ENCODE results near the gene ZSWIM1.
"Not testable (repeated sequence)": the region's sequence is repeated elsewhere in the genome, so short reads cannot be mapped to it uniquely, and the experiment has no call there.

Gene ZSWIM1

GRCh38 chr20:45926731-45927070 is 45.7 kb downstream of the ZSWIM1 start:
- DNase-seq (ENCODE audit: low spot score) (no peak), ATAC-seq (ENCODE audit: low read depth) (peak; percentile 7; the same call in 2 of the 3 replicates)
- H3K27ac ChIP-seq (ENCODE audit: poor library complexity, severe bottlenecking) = no peak overlapping the region
- H3K4me3 ChIP-seq (ENCODE audit: severe bottlenecking) = no peak overlapping the region
- TF ChIP-seq, protein P1, sequence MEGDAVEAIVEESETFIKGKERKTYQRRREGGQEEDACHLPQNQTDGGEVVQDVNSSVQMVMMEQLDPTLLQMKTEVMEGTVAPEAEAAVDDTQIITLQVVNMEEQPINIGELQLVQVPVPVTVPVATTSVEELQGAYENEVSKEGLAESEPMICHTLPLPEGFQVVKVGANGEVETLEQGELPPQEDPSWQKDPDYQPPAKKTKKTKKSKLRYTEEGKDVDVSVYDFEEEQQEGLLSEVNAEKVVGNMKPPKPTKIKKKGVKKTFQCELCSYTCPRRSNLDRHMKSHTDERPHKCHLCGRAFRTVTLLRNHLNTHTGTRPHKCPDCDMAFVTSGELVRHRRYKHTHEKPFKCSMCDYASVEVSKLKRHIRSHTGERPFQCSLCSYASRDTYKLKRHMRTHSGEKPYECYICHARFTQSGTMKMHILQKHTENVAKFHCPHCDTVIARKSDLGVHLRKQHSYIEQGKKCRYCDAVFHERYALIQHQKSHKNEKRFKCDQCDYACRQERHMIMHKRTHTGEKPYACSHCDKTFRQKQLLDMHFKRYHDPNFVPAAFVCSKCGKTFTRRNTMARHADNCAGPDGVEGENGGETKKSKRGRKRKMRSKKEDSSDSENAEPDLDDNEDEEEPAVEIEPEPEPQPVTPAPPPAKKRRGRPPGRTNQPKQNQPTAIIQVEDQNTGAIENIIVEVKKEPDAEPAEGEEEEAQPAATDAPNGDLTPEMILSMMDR (IDR thresholded peaks at IDR 0.05; ENCODE audit: poor library complexity, severe bottlenecking) = no peak
- H3K4me1 ChIP-seq (ENCODE audit: insufficient read depth, poor library complexity, severe bottlenecking) = no peaks in the 10 kb centered on the region
- no peaks in the 10 kb centered on the region for H3K9me3 ChIP-seq (ENCODE audit: severe bottlenecking)
- no peaks in the 10 kb centered on the region for H3K36me3 ChIP-seq (ENCODE audit: low read depth)
- no peaks in the 10 kb centered on the region for H3K27me3 ChIP-seq (ENCODE audit: insufficient read depth, poor library complexity, severe bottlenecking)

GRCh38 chr20:45927071-45927878 is 46.2 kb downstream of the ZSWIM1 start:
- no peak overlapping the region for H3K27ac ChIP-seq (ENCODE audit: poor library complexity, severe bottlenecking)
- H3K27me3 ChIP-seq (ENCODE audit: insufficient read depth, poor library complexity, severe bottlenecking) = no peaks in the 10 kb centered on the region
- DNase-seq (ENCODE audit: low spot score) (no peak), ATAC-seq (ENCODE audit: low read depth) (peak; percentile 15; the same call in 1 of the 3 replicates)
- TF ChIP-seq, protein P1 (IDR thresholded peaks at IDR 0.05; ENCODE audit: poor library complexity, severe bottlenecking) = no peak
- H3K36me3 ChIP-seq (ENCODE audit: low read depth) = no peaks in the 10 kb centered on the region
- H3K4me3 ChIP-seq (ENCODE audit: severe bottlenecking) = no peak overlapping the region
- H3K4me1 ChIP-seq (ENCODE audit: insufficient read depth, poor library complexity, severe bottlenecking) = no peaks in the 10 kb centered on the region
- H3K9me3 ChIP-seq (ENCODE audit: severe bottlenecking) = no peaks in the 10 kb centered on the region

GRCh38 chr20:45931680-45932079 is 50.7 kb downstream of the ZSWIM1 start:
- not testable (repeated sequence) for H3K9me3 ChIP-seq (ENCODE audit: severe bottlenecking); H3K4me1 ChIP-seq (ENCODE audit: insufficient read depth, poor library complexity, severe bottlenecking); H3K27ac ChIP-seq (ENCODE audit: poor library complexity, severe bottlenecking); H3K36me3 ChIP-seq (ENCODE audit: low read depth); ATAC-seq (ENCODE audit: low read depth); DNase-seq (ENCODE audit: low spot score); H3K4me3 ChIP-seq (ENCODE audit: severe bottlenecking); H3K27me3 ChIP-seq (ENCODE audit: insufficient read depth, poor library complexity, severe bottlenecking)

GRCh38 chr20:45933266-45934045 is 52.4 kb downstream of the ZSWIM1 start:
- H3K4me1 ChIP-seq (ENCODE audit: insufficient read depth, poor library complexity, severe bottlenecking) = peaks cover 8% of the 10 kb centered on the region
- peak; percentile 97 for DNase-seq (ENCODE audit: low spot score)
- peak overlapping the region; percentile 85 for H3K4me3 ChIP-seq (ENCODE audit: severe bottlenecking)
- H3K36me3 ChIP-seq (ENCODE audit: low read depth) = peaks cover 16% of the 10 kb centered on the region
- TF ChIP-seq, protein P1 (IDR thresholded peaks at IDR 0.05; ENCODE audit: poor library complexity, severe bottlenecking) = peak; percentile 85
- no peaks in the 10 kb centered on the region for H3K27me3 ChIP-seq (ENCODE audit: insufficient read depth, poor library complexity, severe bottlenecking)
- ATAC-seq (ENCODE audit: low read depth) = peak; percentile 69
- H3K27ac ChIP-seq (ENCODE audit: poor library complexity, severe bottlenecking) = peak overlapping the region; percentile 83
- H3K9me3 ChIP-seq (ENCODE audit: severe bottlenecking) = no peaks in the 10 kb centered on the region

- H3K27ac ChIP-seq (ENCODE audit: poor library complexity, severe bottlenecking) = peak overlapping the region; percentile 83
- ATAC-seq (ENCODE audit: low read depth) (peak; percentile 23), DNase-seq (ENCODE audit: low spot score) (peak; percentile 87)
- TF ChIP-seq, protein P1 (IDR thresholded peaks at IDR 0.05; ENCODE audit: poor library complexity, severe bottlenecking) = no peak
- peak overlapping the region; percentile 85 for H3K4me3 ChIP-seq (ENCODE audit: severe bottlenecking)
- H3K27me3 ChIP-seq (ENCODE audit: insufficient read depth, poor library complexity, severe bottlenecking) = no peaks in the 10 kb centered on the region
- peaks cover 8% of the 10 kb centered on the region for H3K4me1 ChIP-seq (ENCODE audit: insufficient read depth, poor library complexity, severe bottlenecking)
- no peaks in the 10 kb centered on the region for H3K9me3 ChIP-seq (ENCODE audit: severe bottlenecking)
- H3K36me3 ChIP-seq (ENCODE audit: low read depth) = peaks cover 23% of the 10 kb centered on the region
Measured at GRCh38 chr20:45934046-45934585, 53.1 kb downstream of the ZSWIM1 start.
